ENCODE measurements around the gene ITGA1.

DNA sequence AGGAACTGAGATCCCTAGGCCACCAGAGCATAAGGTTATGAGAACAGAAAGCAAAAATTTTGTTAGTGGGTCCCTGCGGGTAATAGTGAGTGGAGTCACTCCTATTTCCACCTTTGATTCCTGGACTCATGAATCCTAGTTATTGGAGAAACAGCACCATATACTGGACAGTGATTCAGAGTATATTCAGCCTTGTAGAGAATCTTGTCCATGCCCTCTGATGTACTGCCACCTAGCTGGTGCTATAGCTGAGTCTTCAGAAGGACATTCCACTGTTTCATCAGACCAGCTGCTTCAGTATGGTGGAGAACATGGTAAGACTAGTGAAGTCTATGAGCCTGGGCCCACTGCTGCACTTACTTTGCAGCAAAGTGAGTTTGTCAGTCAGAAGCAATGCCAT, 176.4 kb downstream of the ITGA1 start:
- TF ChIP-seq, protein P1, sequence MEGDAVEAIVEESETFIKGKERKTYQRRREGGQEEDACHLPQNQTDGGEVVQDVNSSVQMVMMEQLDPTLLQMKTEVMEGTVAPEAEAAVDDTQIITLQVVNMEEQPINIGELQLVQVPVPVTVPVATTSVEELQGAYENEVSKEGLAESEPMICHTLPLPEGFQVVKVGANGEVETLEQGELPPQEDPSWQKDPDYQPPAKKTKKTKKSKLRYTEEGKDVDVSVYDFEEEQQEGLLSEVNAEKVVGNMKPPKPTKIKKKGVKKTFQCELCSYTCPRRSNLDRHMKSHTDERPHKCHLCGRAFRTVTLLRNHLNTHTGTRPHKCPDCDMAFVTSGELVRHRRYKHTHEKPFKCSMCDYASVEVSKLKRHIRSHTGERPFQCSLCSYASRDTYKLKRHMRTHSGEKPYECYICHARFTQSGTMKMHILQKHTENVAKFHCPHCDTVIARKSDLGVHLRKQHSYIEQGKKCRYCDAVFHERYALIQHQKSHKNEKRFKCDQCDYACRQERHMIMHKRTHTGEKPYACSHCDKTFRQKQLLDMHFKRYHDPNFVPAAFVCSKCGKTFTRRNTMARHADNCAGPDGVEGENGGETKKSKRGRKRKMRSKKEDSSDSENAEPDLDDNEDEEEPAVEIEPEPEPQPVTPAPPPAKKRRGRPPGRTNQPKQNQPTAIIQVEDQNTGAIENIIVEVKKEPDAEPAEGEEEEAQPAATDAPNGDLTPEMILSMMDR (IDR thresholded peaks at IDR 0.05) = no peak
- no peak for TF ChIP-seq EZH2 (IDR thresholded peaks at IDR 0.05; ENCODE audit: borderline replicate concordance, insufficient read depth, low read depth, low read length, poor library complexity, severe bottlenecking)

Data from B cell (primary cell).